ENCODE data around the gene GABPB1.

DNA sequence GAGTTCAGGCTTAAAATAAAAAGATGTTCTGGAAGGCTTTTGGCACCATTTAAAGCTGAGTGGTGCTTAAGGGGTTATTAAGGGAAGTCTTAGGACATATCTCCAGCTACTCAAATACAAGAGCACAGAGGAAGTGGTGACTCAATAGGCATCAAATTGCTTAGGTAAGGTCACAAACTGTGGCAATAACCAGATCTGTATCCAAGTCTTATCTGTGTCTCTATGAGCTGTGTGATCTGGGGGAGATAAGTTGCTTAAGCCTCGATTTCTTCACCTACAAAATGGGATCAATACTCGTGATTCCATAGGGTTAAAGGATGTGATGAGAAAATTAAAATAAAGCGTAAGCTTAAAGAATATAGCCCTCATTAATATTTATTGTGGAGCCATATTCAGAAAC is 97.1 kb downstream of the GABPB1 start:
- TF ChIP-seq, protein P1, sequence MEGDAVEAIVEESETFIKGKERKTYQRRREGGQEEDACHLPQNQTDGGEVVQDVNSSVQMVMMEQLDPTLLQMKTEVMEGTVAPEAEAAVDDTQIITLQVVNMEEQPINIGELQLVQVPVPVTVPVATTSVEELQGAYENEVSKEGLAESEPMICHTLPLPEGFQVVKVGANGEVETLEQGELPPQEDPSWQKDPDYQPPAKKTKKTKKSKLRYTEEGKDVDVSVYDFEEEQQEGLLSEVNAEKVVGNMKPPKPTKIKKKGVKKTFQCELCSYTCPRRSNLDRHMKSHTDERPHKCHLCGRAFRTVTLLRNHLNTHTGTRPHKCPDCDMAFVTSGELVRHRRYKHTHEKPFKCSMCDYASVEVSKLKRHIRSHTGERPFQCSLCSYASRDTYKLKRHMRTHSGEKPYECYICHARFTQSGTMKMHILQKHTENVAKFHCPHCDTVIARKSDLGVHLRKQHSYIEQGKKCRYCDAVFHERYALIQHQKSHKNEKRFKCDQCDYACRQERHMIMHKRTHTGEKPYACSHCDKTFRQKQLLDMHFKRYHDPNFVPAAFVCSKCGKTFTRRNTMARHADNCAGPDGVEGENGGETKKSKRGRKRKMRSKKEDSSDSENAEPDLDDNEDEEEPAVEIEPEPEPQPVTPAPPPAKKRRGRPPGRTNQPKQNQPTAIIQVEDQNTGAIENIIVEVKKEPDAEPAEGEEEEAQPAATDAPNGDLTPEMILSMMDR (conservative IDR thresholded peaks at IDR 0.05; ENCODE audit: low read length): no peak
- TF ChIP-seq EZH2phosphoT487 (IDR thresholded peaks at IDR 0.05; ENCODE audit: borderline replicate concordance): no peak

All from Loucy (cell line).